Caco-2 (cell line): ENCODE results near the gene FGFRL1. TPM values are rescaled to one million over a fixed set of nuclear protein-coding genes. Genes with fewer than 3 reads are reported as not detected.
"Not testable (repeated sequence)": the region's sequence is repeated elsewhere in the genome, so short reads cannot be mapped to it uniquely, and the experiment has no call there.

Experiments
- BruUV-seq: library from RNA; stranded (reverse); fragments of 400-500 nt; replicated peaks from 2 replicates; lab custom pipeline; 2021; lab: Mats Ljungman, UMichigan
- CTCF ChIA-PET: fragments of 300-600 bp; sonication (Branson Sonifier 250); formaldehyde crosslinking; loops from one replicate; lab custom pipeline; 2022; ENCODE audit warnings: antibody characterized with exemption; lab: Charles Lee
- POLR2A ChIA-PET: fragments of 300-600 bp; sonication (Branson Sonifier 250); formaldehyde crosslinking; loops from one replicate; lab custom pipeline; 2022; ENCODE audit warnings: antibody characterized with exemption; lab: Charles Lee
- DNase-seq, 2 experiments: peaks; one replicate each; pipeline versions ENCODE4 v3.0.0 to v3.0.0-alpha.2; 2020 to 2022
- H3K27me3 ChIP-seq: replicated peaks from 2 replicates; pipeline ENCODE4 v1.6.0; 2011; ENCODE audit warnings: low read length; ENCODE audit not compliant: control insufficient read depth, insufficient read depth
- H3K36me3 ChIP-seq: 2 replicates; pipeline ENCODE4 v1.5.1; 2011; ENCODE audit warnings: low read length; ENCODE audit not compliant: control insufficient read depth, insufficient read depth
- H3K4me1 ChIP-seq: fragments of 250-450 bp; sonication (Bioruptor Pico); 2 replicates; pipeline ENCODE4 v1.5.1; 2020; ENCODE audit warnings: mild to moderate bottlenecking
- H3K4me3 ChIP-seq: 2 replicates; pipeline ENCODE4 v1.5.1; 2011; ENCODE audit warnings: low read depth, mild to moderate bottlenecking, control low read depth, low read length
- H3K9me3 ChIP-seq: fragments of 250-450 bp; sonication (Bioruptor Pico); 2 replicates; pipeline ENCODE4 v1.5.1; 2020; ENCODE audit warnings: mild to moderate bottlenecking, moderate library complexity
- H3K27ac Mint-ChIP-seq: one replicate; pipeline ENCODE4 v1.8.0; 2022; ENCODE audit warnings: mixed read lengths; ENCODE audit not compliant: unreplicated experiment
- H3K27me3 Mint-ChIP-seq: one replicate; pipeline ENCODE4 v1.8.0; 2022; ENCODE audit warnings: mixed read lengths; ENCODE audit not compliant: insufficient read depth, unreplicated experiment
- H3K36me3 Mint-ChIP-seq: one replicate; pipeline ENCODE4 v1.8.0; 2022; ENCODE audit warnings: mild to moderate bottlenecking, mixed read lengths; ENCODE audit not compliant: insufficient read depth, unreplicated experiment
- H3K4me1 Mint-ChIP-seq: one replicate; pipeline ENCODE4 v1.8.0; 2022; ENCODE audit warnings: low read depth, mixed read lengths; ENCODE audit not compliant: unreplicated experiment
- H3K4me3 Mint-ChIP-seq: one replicate; pipeline ENCODE4 v1.8.0; 2022; ENCODE audit warnings: mild to moderate bottlenecking, moderate library complexity, mixed read lengths; ENCODE audit not compliant: unreplicated experiment
- H3K9me3 Mint-ChIP-seq: one replicate; pipeline ENCODE4 v1.8.0; 2022; ENCODE audit warnings: mixed read lengths; ENCODE audit not compliant: unreplicated experiment
- intact Hi-C: fragments of 100-400 bp; cut with micrococcal nuclease; formaldehyde crosslinking; loops from one replicate; pipeline ENCODE4 v1.10.0; 2022; ENCODE audit not compliant: unreplicated experiment
- total RNA-seq: library from RNA; stranded (reverse); gene quantifications from 2 replicates; pipeline ENCODE4 v1.2.3, GENCODE V29; 2022
- TF ChIP-seq, protein P1 (sequence below), 2 experiments: fragments of 200-600 bp in 1 of 2; IDR thresholded peaks; 1 replicate in 1 of 2; 2 replicates in 1 of 2; pipeline versions ENCODE4 v1.5.1 to v1.8.0; 2011 to 2022; ENCODE audit warnings: antibody characterized with exemption in 1 of 2, control low read depth in 1 of 2, inconsistent platforms in 1 of 2, low read depth in 1 of 2, low read length in 1 of 2, mild to moderate bottlenecking in 1 of 2, moderate library complexity in 1 of 2; ENCODE audit not compliant: insufficient read depth in 1 of 2, severe bottlenecking in 1 of 2, unreplicated experiment in 1 of 2

The FGFRL1 gene
- total RNA-seq, 1 experiment from 2014 or later, result 26.0 TPM

DNA sequence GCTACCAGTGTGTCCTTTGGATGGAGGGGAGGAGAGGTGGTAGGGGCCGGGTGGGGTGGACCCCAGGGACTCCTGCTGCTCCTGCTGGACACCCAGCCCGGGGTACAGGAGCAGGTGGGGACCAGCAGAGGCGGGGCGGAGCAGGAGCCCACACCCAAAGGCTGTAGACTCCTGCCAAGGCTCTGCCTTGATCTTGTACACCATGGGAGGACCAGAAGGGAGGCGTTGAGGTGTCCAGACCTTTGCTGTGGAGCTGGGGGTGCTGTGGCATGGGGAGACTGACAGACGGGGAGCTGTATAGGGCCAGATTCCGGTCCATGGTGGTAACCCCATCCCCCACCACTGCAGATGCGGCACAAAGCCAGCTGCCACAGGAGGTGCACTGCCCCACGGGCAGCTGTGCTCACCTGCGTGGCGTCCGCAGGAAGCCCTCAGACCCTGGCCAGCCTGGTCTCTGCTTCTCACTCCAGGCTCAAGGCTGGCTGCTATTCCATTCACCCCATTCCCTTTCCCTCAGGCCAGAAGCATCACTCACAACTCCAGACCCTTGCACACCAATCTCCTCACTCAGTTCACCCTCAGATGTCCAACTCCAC is 13.2 kb upstream of the FGFRL1 start:
- peak overlapping the region; percentile 36 for H3K4me3 Mint-ChIP-seq
- H3K36me3 ChIP-seq, result no peaks in the 10 kb centered on the region
- H3K27ac Mint-ChIP-seq, result no peak overlapping the region
- H3K27me3 Mint-ChIP-seq, result peaks cover 6% of the 10 kb centered on the region
- BruUV-seq, result no TSS peak
- POLR2A ChIA-PET, result no interaction called here
- DNase-seq, result no peak
- no peak overlapping the region for H3K4me3 ChIP-seq
- H3K36me3 Mint-ChIP-seq, result peaks cover 23% of the 10 kb centered on the region
- no peaks in the 10 kb centered on the region for H3K27me3 ChIP-seq
- TF ChIP-seq, protein P1, sequence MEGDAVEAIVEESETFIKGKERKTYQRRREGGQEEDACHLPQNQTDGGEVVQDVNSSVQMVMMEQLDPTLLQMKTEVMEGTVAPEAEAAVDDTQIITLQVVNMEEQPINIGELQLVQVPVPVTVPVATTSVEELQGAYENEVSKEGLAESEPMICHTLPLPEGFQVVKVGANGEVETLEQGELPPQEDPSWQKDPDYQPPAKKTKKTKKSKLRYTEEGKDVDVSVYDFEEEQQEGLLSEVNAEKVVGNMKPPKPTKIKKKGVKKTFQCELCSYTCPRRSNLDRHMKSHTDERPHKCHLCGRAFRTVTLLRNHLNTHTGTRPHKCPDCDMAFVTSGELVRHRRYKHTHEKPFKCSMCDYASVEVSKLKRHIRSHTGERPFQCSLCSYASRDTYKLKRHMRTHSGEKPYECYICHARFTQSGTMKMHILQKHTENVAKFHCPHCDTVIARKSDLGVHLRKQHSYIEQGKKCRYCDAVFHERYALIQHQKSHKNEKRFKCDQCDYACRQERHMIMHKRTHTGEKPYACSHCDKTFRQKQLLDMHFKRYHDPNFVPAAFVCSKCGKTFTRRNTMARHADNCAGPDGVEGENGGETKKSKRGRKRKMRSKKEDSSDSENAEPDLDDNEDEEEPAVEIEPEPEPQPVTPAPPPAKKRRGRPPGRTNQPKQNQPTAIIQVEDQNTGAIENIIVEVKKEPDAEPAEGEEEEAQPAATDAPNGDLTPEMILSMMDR (IDR thresholded peaks at IDR 0.05; ENCODE audit: insufficient read depth in 1 of 2, low read depth in 1 of 2, low read length in 1 of 2, severe bottlenecking in 1 of 2, unreplicated experiment in 1 of 2), result no peak
- no peaks in the 10 kb centered on the region for H3K9me3 ChIP-seq
- no peaks in the 10 kb centered on the region for H3K9me3 Mint-ChIP-seq
- intact Hi-C loops, result no loop called here
- H3K4me1 Mint-ChIP-seq, result no peaks in the 10 kb centered on the region
- H3K4me1 ChIP-seq, result peaks cover 36% of the 10 kb centered on the region
- CTCF ChIA-PET, result no interaction called here

DNA sequence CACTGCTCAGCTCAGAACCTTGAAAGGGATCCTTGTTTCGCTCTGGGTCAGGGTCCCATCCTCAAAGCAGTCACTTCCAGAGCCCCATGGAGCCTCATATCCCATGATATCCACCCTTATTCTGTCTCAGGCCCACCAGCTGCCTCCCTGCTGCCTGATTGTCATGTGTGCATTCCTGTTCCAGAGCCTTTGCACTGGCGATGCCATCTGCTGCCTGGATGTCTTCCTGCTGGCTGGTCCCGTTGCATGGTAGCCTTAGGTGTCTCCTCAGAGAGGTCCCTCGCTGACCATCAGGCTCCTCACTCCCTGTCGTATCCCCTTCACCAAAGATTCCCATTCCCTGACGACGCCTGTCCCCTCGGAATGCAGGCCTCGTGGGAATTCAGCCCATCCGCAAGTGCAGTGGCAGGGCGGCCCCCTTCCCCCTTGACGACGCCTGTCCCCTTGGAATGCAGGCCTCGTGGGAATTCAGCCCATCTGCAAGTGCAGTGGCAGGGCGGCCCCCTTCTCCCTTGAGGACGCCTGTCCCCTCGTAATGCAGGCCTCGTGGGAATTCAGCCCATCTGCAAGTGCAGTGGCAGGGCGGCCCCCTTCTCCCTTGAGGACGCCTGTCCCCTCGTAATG is 12.1 kb upstream of the FGFRL1 start:
- H3K4me3 ChIP-seq, H3K9me3 Mint-ChIP-seq, H3K36me3 ChIP-seq, intact Hi-C loops, H3K4me1 Mint-ChIP-seq, DNase-seq, H3K27me3 Mint-ChIP-seq, H3K27me3 ChIP-seq, CTCF ChIA-PET, BruUV-seq, H3K9me3 ChIP-seq, H3K27ac Mint-ChIP-seq, POLR2A ChIA-PET: not testable (repeated sequence)
- Mint-ChIP-seq H3K4me3 (peak overlapping the region; percentile 52), H3K36me3 (peaks cover 17% of the 10 kb centered on the region)
- H3K4me1 ChIP-seq, result peaks cover 28% of the 10 kb centered on the region

DNA sequence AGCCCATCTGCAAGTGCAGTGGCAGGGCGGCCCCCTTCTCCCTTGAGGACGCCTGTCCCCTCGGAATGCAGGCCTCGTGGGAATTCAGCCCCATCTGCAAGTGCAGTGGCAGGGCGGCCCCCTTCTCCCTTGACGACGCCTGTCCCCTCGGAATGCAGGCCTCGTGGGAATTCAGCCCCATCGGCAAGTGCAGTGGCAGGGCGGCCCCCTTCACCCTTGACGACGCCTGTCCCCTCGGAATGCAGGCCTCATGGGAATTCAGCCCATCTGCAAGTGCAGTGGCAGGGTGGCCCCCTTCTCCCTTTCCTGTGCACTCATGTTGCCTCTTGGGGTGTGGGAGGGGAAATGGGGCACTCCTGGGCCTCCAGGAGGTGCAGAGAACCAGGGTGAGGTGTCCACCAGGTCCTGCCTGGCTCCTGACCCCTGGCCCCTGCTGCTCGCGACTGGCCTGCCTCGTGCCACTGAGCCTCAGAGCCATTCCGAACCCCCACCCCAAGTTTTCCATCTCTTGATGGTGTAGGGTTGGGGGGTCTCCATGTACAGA is 11.5 kb upstream of the FGFRL1 start:
- no TSS peak for BruUV-seq
- Mint-ChIP-seq H3K27ac (no peak overlapping the region), H3K9me3 (no peaks in the 10 kb centered on the region), H3K4me3 (no peak overlapping the region), H3K27me3 (peaks cover 6% of the 10 kb centered on the region), H3K4me1 (no peaks in the 10 kb centered on the region), H3K36me3 (peaks cover 17% of the 10 kb centered on the region)
- no peaks in the 10 kb centered on the region for H3K27me3 ChIP-seq
- H3K9me3 ChIP-seq, result no peaks in the 10 kb centered on the region
- intact Hi-C loops, result no loop called here
- no peak for DNase-seq
- POLR2A ChIA-PET, result no interaction called here
- H3K36me3 ChIP-seq, result no peaks in the 10 kb centered on the region
- CTCF ChIA-PET, result no interaction called here
- no peak overlapping the region for H3K4me3 ChIP-seq
- TF ChIP-seq, protein P1 (IDR thresholded peaks at IDR 0.05; ENCODE audit: insufficient read depth in 1 of 2, low read depth in 1 of 2, low read length in 1 of 2, severe bottlenecking in 1 of 2, unreplicated experiment in 1 of 2), result no peak
- H3K4me1 ChIP-seq, result peaks cover 24% of the 10 kb centered on the region
